ENCODE data around the gene CENPB. TPM values are rescaled to one million over a fixed set of nuclear protein-coding genes. Genes with fewer than 3 reads are reported as not detected.

CENPB gene
- total and polyA plus RNA-seq, 7 donors = 52.7 to 99.9 (median 73.4) TPM

DNA sequence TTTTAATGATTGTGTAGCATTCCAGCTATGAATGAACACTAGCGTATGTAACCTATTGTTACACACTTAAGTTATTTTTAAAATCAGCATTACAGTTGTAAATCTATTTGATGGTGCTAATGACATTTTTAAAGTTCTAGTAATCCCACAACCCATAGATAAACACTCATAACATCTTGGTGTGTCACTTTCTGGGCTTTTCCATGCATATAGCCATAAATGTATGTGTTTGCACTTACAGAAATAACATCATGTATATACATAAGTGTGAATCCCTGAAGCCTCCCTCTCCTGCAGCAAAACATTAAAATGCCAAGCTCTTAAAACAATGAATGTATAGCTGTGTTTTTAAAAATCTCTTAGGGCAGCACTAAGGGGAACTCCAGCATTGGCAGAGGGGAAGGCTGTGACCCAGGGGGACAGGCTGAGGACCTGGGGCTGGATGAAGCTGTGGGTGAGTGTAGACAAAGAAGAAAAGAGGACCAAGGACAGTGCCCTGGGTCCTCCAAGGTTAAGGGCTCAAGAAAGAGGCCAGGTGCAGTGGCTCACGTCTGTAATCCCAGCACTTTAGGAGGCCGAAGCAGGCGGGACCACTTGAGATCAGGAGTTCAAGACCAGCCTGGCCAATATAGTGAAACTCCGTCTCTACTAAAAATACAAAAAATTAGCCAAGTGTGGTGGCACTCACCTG is 929 bp upstream of the CENPB start:
- Histone ChIP-seq H3K27ac (peak overlapping the region; percentile 29 to 87 (median 66)), H3K9me3 (no peaks in the 10 kb centered on the region), H3K27me3 (no peaks in the 10 kb centered on the region), H3K4me3 (peak overlapping the region in 2 of 4 donors; percentile 33 to 34), H3K4me1 (peaks cover 0 to 41% (median 34%) of the 10 kb centered on the region in 4 donors), H3K36me3 (peaks cover 0 to 7% (median 0%) of the 10 kb centered on the region in 4 donors)
- 80 to 81% methylated on average over 5 of the region's 5 CpGs for WGBS, 2 donors
- TF ChIP-seq, protein P1, sequence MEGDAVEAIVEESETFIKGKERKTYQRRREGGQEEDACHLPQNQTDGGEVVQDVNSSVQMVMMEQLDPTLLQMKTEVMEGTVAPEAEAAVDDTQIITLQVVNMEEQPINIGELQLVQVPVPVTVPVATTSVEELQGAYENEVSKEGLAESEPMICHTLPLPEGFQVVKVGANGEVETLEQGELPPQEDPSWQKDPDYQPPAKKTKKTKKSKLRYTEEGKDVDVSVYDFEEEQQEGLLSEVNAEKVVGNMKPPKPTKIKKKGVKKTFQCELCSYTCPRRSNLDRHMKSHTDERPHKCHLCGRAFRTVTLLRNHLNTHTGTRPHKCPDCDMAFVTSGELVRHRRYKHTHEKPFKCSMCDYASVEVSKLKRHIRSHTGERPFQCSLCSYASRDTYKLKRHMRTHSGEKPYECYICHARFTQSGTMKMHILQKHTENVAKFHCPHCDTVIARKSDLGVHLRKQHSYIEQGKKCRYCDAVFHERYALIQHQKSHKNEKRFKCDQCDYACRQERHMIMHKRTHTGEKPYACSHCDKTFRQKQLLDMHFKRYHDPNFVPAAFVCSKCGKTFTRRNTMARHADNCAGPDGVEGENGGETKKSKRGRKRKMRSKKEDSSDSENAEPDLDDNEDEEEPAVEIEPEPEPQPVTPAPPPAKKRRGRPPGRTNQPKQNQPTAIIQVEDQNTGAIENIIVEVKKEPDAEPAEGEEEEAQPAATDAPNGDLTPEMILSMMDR (IDR thresholded peaks at IDR 0.05) = no peak
- no peak for TF ChIP-seq POLR2A (IDR thresholded peaks at IDR 0.05)
- TF ChIP-seq EP300 (IDR thresholded peaks at IDR 0.05) = no peak
- no peak for TF ChIP-seq POLR2AphosphoS5 (IDR thresholded peaks at IDR 0.05)
- intact Hi-C loops (cut with DNase I) = loop anchor here (2.0 to 10.0 kb wide), 2 partner anchors 67 to 227 kb away; partner anchors contain the start of gene RNF24
- no peak for DNase-seq

DNA sequence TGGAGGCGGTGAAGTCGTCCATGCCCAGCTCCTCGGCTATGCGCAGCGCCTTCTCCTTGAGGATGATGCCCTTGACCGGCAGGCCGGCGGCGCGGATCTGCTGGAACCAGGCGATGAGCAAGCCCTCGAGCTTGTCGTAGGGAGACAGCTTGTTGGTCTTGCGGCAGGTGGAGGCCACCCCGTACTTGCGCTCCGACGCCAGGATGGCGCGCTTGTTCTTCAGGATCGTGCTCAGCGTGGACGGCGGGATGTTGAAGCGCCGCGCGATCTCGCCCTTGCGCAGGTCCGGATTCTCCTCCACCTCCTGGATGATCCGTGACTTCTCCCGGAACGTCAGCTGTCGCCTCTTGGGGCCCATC is 435 bp downstream of the CENPB start:
- Histone ChIP-seq H3K36me3 (peaks cover 0 to 7% (median 0%) of the 10 kb centered on the region in 4 donors), H3K4me1 (peaks cover 0 to 47% (median 38%) of the 10 kb centered on the region in 4 donors), H3K9me3 (no peaks in the 10 kb centered on the region), H3K27me3 (no peaks in the 10 kb centered on the region), H3K4me3 (peak overlapping the region; percentile 65 to 73 (median 68)), H3K27ac (peak overlapping the region; percentile 84 to 92 (median 86))
- no peak for DNase-seq
- intact Hi-C loops (cut with DNase I) = loop anchor here (1.0 to 10.0 kb wide), 3 partner anchors 34 to 229 kb away; partner anchors contain the start of genes AP5S1 and RNF24
- WGBS, 2 donors = 2 to 4% methylated on average over 35 of the region's 35 CpGs
- TF ChIP-seq POLR2AphosphoS5 (IDR thresholded peaks at IDR 0.05) (peak in 2 of 4 donors; percentile 10 to 36), POLR2A (IDR thresholded peaks at IDR 0.05) (no peak), EP300 (IDR thresholded peaks at IDR 0.05) (no peak)
- TF ChIP-seq, protein P1 (IDR thresholded peaks at IDR 0.05) = no peak

DNA sequence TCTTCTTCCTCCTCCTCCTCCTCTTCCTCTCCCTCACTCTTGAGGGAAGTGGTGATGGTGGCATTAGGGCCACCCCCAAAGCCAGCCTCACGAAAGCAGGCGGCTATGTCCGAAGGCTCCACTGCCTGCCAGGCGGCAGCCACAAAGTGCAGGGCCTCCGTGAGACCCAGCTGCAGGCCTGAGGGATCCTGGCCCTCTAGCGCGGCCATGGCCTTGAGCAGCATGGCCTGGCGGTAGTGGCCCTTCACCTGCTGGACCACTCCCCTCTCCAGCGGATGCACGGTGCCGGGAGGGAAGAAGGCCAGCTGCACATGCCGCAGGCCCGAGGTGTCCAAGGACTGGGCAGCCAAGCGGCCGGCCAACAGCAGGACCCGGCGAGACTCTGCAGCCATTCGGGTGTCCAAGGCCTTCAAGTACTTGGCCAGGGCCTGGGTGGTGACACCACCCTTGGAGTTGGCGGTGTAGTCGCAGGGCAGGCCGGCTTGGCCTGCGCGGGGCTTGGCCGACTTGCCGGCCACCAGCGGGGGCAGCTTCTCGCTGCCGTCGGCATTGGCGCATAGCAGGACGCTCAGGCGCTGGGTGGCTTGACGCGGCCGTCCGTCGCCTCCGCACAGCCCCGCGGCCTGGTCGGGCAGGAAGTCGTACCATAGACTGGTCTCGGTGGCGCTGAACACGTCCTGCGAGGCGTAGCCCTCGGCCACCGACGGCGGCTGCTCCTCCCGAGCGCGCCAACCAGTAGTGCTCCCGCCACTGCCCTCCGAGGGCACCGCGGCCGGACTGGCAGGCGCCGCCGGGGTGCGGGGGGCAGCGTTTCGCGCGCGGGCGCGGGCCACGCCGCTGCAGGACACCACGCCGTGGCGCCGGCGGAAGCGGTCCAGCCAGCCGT is 1.1 kb downstream of the CENPB start:
- peak overlapping the region; percentile 84 to 92 (median 86) for H3K27ac ChIP-seq
- peaks cover 0 to 7% (median 0%) of the 10 kb centered on the region in 4 donors for H3K36me3 ChIP-seq
- intact Hi-C loops (cut with DNase I) = loop anchor here (1.0 to 10.0 kb wide), 3 partner anchors 35 to 229 kb away; partner anchors contain the start of genes AP5S1 and RNF24
- H3K4me1 ChIP-seq = peaks cover 0 to 53% (median 43%) of the 10 kb centered on the region in 4 donors
- no peaks in the 10 kb centered on the region for H3K27me3 ChIP-seq
- TF ChIP-seq POLR2A (IDR thresholded peaks at IDR 0.05) = no peak
- TF ChIP-seq POLR2AphosphoS5 (IDR thresholded peaks at IDR 0.05) = no peak
- TF ChIP-seq EP300 (IDR thresholded peaks at IDR 0.05) = no peak
- TF ChIP-seq, protein P1 (IDR thresholded peaks at IDR 0.05) = no peak
- H3K4me3 ChIP-seq = peak overlapping the region; percentile 65 to 73 (median 68)
- no peak for DNase-seq
- H3K9me3 ChIP-seq = no peaks in the 10 kb centered on the region
- WGBS, 2 donors = 48 to 56% methylated on average over 79 of the region's 79 CpGs

DNA sequence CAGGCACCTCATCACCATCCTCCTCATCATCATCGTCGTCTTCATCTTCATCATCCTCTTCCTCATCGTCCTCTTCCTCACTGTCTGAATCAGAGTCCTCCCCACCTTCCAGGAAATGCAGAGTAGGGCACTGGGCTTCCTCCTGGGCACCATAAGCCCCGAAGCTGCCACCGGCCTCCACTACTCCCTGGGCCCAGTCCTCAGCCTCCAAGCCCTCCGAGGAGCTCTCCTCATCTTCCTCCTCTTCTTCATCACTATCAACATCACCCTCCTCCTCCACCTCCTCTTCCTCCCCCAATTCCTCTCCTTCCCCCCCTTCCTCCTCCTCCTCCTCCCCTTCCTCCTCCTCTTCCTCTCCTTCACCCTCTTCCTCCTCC is 1.7 kb downstream of the CENPB start:
- Histone ChIP-seq H3K27ac (peak overlapping the region; percentile 22 to 92 (median 86)), H3K4me3 (peak overlapping the region; percentile 65 to 73 (median 68)), H3K27me3 (no peaks in the 10 kb centered on the region), H3K9me3 (no peaks in the 10 kb centered on the region), H3K4me1 (peaks cover 0 to 53% (median 43%) of the 10 kb centered on the region in 4 donors), H3K36me3 (peaks cover 0 to 7% (median 0%) of the 10 kb centered on the region in 4 donors)
- TF ChIP-seq, protein P1 (IDR thresholded peaks at IDR 0.05) = no peak
- TF ChIP-seq POLR2A (IDR thresholded peaks at IDR 0.05) = no peak
- TF ChIP-seq EP300 (IDR thresholded peaks at IDR 0.05) = no peak
- TF ChIP-seq POLR2AphosphoS5 (IDR thresholded peaks at IDR 0.05) = no peak
- DNase-seq = no peak
- intact Hi-C loops (cut with DNase I) = loop anchor here (5.0 to 10.0 kb wide), 2 partner anchors 68 to 230 kb away; partner anchors contain the start of gene RNF24
- WGBS, 2 donors = 88 to 91% methylated on average over 6 of the region's 6 CpGs
